Duodenal mucosa (tissue), 2 donors: ENCODE measurements around the gene YBEY.

ENCODE experiments used
- H3K27ac ChIP-seq: one replicate; pipeline ENCODE4 v1.7.0; 2013; ENCODE audit warnings: low read depth, low read length
- H3K27me3 ChIP-seq, 2 donors: one replicate each; pipeline ENCODE4 v1.7.0; 2013; ENCODE audit warnings: low read length in 2 of 2, control low read depth in 1 of 2; ENCODE audit not compliant: insufficient read depth in 2 of 2, control insufficient read depth in 1 of 2
- H3K36me3 ChIP-seq, 2 donors: one replicate each; pipeline ENCODE4 v1.7.0; 2013; ENCODE audit warnings: low read length in 2 of 2, control low read depth in 1 of 2; ENCODE audit not compliant: insufficient read depth in 2 of 2, control insufficient read depth in 1 of 2
- H3K4me1 ChIP-seq, 2 donors: one replicate each; pipeline ENCODE4 v1.7.0; 2013; ENCODE audit warnings: low read length in 2 of 2, control low read depth in 1 of 2; ENCODE audit not compliant: insufficient read depth in 2 of 2, control insufficient read depth in 1 of 2
- H3K4me3 ChIP-seq, 2 donors: one replicate each; pipeline ENCODE4 v1.7.0; 2013; ENCODE audit warnings: low read length in 2 of 2, low read depth in 1 of 2
- H3K9ac ChIP-seq, 2 donors: one replicate each; pipeline ENCODE4 v1.7.0; 2013; ENCODE audit warnings: low read length in 2 of 2, low read depth in 1 of 2
- H3K9me3 ChIP-seq, 2 donors: one replicate each; pipeline ENCODE4 v1.7.0; 2013; ENCODE audit warnings: low read length in 2 of 2, control low read depth in 1 of 2; ENCODE audit not compliant: control insufficient read depth in 1 of 2

Gene YBEY

GRCh38 chr21:46314441-46315020 lies 28.4 kb downstream of the YBEY start:
- Histone ChIP-seq H3K4me3 (no peak overlapping the region), H3K9ac (no peak overlapping the region), H3K36me3 (peaks cover 0 to 3% of the 10 kb centered on the region in 2 donors), H3K27me3 (no peaks in the 10 kb centered on the region), H3K27ac (no peak overlapping the region), H3K4me1 (peaks cover 0 to 8% of the 10 kb centered on the region in 2 donors), H3K9me3 (no peaks in the 10 kb centered on the region)

- no peaks in the 10 kb centered on the region for H3K27me3 ChIP-seq
- H3K4me3 ChIP-seq = no peak overlapping the region
- no peaks in the 10 kb centered on the region for H3K36me3 ChIP-seq
- H3K9me3 ChIP-seq = no peaks in the 10 kb centered on the region
- no peak overlapping the region for H3K9ac ChIP-seq
- peaks cover 7 to 17% of the 10 kb centered on the region in 2 donors for H3K4me1 ChIP-seq
- no peak overlapping the region for H3K27ac ChIP-seq
Measured at GRCh38 chr21:46316708-46317324, 30.7 kb downstream of the YBEY start.

DNA sequence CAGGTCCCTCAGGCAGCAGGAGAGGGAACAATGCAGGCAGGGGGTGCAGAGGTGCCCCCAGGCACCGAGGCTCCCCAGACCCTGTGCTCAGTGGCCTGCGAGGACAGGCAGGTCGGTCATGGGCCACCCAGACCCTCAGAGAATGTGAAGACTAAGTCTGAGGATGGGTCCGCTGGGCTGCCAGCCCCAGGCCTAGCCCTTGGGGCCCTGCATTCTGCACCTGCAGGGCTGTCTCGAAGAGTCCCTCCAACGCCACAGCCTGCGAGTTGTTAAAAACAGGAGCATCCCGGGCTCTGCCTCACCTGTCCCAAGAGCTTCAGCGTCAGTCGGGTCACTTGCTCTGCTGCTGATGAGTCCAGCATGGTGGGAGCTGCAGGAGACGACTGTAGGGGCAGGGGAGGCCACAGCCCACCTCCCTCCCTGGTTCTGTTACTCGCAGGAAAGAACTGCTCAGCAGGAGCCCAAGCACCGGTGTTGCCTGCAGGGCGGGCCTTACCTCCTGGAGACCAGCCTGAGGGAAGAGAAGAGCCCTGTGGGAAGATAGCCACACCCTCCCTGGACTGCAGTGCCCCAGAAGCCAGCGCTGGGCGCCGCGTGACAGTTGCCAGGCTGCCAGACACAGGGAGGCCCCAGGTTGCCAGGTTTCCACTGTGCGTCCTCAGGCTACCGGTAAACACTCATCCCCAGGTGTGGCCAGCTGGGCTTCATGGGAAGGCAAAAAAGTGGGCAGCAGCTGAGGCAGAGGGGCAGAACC lies 31.7 kb downstream of the YBEY start:
- no peak overlapping the region for H3K9ac ChIP-seq
- no peaks in the 10 kb centered on the region for H3K9me3 ChIP-seq
- H3K27me3 ChIP-seq = no peaks in the 10 kb centered on the region
- H3K4me3 ChIP-seq = no peak overlapping the region
- H3K36me3 ChIP-seq = no peaks in the 10 kb centered on the region
- H3K27ac ChIP-seq = no peak overlapping the region
- H3K4me1 ChIP-seq = peaks cover 16 to 27% of the 10 kb centered on the region in 2 donors

- Histone ChIP-seq H3K27ac (no peak overlapping the region), H3K9ac (no peak overlapping the region), H3K27me3 (no peaks in the 10 kb centered on the region), H3K9me3 (no peaks in the 10 kb centered on the region), H3K36me3 (no peaks in the 10 kb centered on the region), H3K4me1 (peaks cover 16 to 33% of the 10 kb centered on the region in 2 donors), H3K4me3 (no peak overlapping the region)
Measured at GRCh38 chr21:46318464-46318845, 32.3 kb downstream of the YBEY start.

DNA sequence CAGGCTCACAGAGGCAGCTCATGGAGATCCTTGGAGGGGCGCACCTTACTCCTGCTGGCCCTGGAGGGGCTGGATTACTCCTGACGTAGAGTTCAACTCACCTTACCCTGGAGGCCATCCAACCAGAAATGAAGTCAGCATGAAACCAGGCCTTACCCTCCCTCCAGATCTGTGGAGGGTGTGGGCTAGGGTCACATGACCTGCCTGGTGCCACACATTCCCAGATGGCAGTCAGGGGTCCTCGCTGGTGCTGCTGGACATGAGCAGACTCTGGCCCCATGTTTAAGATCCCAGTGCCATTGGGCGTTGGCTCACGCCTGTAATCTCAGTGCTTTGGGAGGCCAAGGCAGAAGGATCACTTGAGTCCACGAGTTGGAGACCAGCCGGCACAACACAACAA lies 33.0 kb downstream of the YBEY start:
- Histone ChIP-seq H3K4me3 (no peak overlapping the region), H3K36me3 (no peaks in the 10 kb centered on the region), H3K27ac (no peak overlapping the region), H3K4me1 (peaks cover 16 to 34% of the 10 kb centered on the region in 2 donors), H3K27me3 (no peaks in the 10 kb centered on the region), H3K9me3 (no peaks in the 10 kb centered on the region), H3K9ac (no peak overlapping the region)

DNA sequence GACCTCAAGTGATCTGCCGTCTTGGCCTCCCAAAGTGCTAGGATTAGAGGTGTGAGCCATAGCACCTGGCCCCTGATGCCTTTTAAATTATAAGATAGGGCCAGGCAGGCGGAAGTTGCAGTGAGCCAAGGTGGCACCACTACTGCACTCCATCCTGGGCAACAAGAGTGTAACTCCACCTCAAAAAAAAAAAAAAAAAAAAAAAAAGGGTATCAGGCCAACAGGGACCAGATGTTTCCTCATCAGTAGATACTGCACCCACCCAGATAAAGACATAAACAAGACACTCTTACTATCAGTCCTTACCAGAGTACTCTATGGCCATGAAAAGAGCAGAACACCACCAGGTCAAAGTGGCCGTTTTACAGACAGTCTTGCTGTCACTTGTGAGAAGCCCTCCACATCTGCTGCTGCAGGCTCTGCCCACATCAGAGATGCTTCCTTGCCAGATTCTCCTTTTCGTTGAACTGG lies 34.2 kb downstream of the YBEY start:
- peaks cover 17 to 36% of the 10 kb centered on the region in 2 donors for H3K4me1 ChIP-seq
- H3K4me3 ChIP-seq = no peak overlapping the region

GRCh38 chr21:46322351-46323226 lies 36.4 kb downstream of the YBEY start:
- H3K9ac ChIP-seq = peak overlapping the region; percentile 66 to 77
- no peak overlapping the region for H3K27ac ChIP-seq
- no peaks in the 10 kb centered on the region for H3K9me3 ChIP-seq
- H3K4me1 ChIP-seq = peaks cover 22 to 40% of the 10 kb centered on the region in 2 donors
- no peaks in the 10 kb centered on the region for H3K27me3 ChIP-seq
- H3K4me3 ChIP-seq = peak overlapping the region; percentile 74 to 84
- H3K36me3 ChIP-seq = peaks cover 0 to 3% of the 10 kb centered on the region in 2 donors

More for the DNA sequence above, 34.2 kb downstream of the YBEY start:
- H3K27ac ChIP-seq = no peak overlapping the region
- H3K27me3 ChIP-seq = no peaks in the 10 kb centered on the region
- peak overlapping the region in 1 of 2 donors; percentile 23 for H3K9ac ChIP-seq
- no peaks in the 10 kb centered on the region for H3K9me3 ChIP-seq
- H3K36me3 ChIP-seq = no peaks in the 10 kb centered on the region

DNA sequence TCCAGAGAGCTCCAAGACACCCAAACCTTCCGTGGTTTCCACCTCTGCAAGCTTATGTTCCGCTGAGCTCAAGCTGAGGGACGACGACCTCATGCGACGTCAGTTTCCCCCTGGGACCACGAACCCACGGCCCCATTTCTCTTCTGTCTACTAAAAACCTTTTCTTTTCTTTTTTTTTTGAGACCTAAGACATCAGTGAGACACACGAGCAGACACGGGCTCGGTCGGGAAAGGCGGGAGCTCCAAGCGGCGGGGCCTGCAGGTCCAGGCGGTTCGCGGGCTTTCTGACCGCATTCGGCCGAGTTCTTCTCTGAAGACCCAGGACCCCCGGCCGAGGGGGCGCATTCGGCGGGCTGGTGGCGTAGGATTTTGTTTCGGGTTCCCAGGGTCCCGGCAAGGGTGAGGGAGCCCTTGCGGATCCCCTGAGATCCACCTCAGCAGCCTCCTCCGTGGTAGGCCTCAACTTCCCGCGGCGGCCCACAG lies 37.1 kb downstream of the YBEY start:
- peaks cover 0 to 8% of the 10 kb centered on the region in 2 donors for H3K36me3 ChIP-seq
- peak overlapping the region; percentile 66 to 77 for H3K9ac ChIP-seq
- H3K27me3 ChIP-seq = no peaks in the 10 kb centered on the region
- H3K4me1 ChIP-seq = peaks cover 22 to 38% of the 10 kb centered on the region in 2 donors
- H3K27ac ChIP-seq = no peak overlapping the region
- peak overlapping the region; percentile 74 to 84 for H3K4me3 ChIP-seq
- H3K9me3 ChIP-seq = no peaks in the 10 kb centered on the region

GRCh38 chr21:46323710-46324389 lies 37.7 kb downstream of the YBEY start, which contains the start of the genes C21orf58 and PCNT:
Gene C21orf58 (minus strand): TSS chr21:46323870. CDS start chr21:46322738, 1,132 bp downstream.
Gene PCNT (plus strand): TSS chr21:46324156. CDS start chr21:46324229, 73 bp downstream.
- Histone ChIP-seq H3K9ac (peak within 1 kb of the TSS; percentile 66 to 77), H3K36me3 (peaks cover 0 to 8% of the 10 kb centered on the region in 2 donors), H3K27me3 (no peaks in the 10 kb centered on the region), H3K4me3 (peak within 1 kb of the TSS; percentile 74 to 84), H3K4me1 (peaks cover 22 to 33% of the 10 kb centered on the region in 2 donors), H3K9me3 (no peaks in the 10 kb centered on the region), H3K27ac (peak within 1 kb of the TSS; percentile 96)
